Activated CD4-positive, CD25-positive, alpha-beta regulatory T cell treated with anti-CD3 and anti-CD28 coated beads, Interleukin-2, amount 50 U/mL, for 24 hours (primary cell): ENCODE measurements around the gene PPP1R16B.
"Not testable (repeated sequence)": the region's sequence is repeated elsewhere in the genome, so short reads cannot be mapped to it uniquely, and the experiment has no call there.

ENCODE experiments used
- ATAC-seq, 2 donors: fragments of 150-1000 bp; cut with Tn5 transposase; one replicate each; pipeline ENCODE4 v1.10.0; 2021; ENCODE audit warnings: mild to moderate bottlenecking in 1 of 2, moderate library complexity in 1 of 2

Gene PPP1R16B

DNA sequence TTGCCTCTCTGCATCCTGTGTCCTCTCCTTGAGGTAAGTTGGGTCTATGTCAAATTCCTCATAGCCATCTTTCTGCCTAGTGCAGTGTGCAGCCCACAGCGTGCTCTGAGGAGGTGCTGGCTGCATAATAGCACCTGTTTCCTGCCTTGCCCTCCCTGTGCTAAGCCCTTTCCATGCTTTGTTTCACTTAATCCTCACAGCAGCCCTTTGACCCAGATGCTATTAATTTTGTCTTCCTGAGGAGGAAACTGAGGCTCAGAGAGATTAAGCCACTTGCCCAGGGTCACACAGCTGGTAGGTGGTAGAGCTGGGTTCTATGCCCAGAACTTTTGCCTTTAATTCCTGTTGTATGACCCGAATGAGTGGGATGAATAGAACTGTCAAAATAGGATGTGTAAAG lies 134.2 kb downstream of the PPP1R16B start:
- ATAC-seq, result no peak

- no peak for ATAC-seq
These were observed 135.1 kb downstream of the PPP1R16B start for GRCh38 chr20:38940644-38941043.

- no peak for ATAC-seq
These were observed 136.4 kb downstream of the PPP1R16B start for GRCh38 chr20:38941726-38942389.

GRCh38 chr20:38945012-38945411 lies 139.5 kb downstream of the PPP1R16B start:
- no peak for ATAC-seq

GRCh38 chr20:38946836-38947235 lies 141.3 kb downstream of the PPP1R16B start:
- no peak for ATAC-seq

- ATAC-seq, result no peak
These were observed 142.4 kb downstream of the PPP1R16B start for GRCh38 chr20:38947931-38948362.

- ATAC-seq, result no peak
These were observed 144.8 kb downstream of the PPP1R16B start for GRCh38 chr20:38950254-38950653.

DNA sequence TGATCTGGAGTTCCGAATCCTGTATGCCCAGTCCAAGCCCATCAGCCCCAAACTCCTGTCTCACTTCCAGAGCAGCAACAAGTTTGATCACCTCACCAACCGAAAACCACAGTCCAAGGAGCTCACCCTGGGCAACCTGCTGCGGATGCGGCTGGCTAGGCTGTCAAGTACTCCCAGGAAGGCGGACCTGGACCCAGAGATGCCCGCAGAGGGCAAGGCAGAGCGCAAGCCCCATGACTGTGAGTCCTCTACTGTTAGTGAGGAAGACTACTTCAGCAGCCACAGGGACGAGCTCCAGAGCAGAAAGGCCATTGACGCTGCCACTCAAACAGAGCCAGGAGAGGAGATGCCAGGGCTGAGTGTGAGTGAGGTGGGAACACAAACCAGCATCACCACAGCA lies 146.1 kb downstream of the PPP1R16B start:
- no peak for ATAC-seq

DNA sequence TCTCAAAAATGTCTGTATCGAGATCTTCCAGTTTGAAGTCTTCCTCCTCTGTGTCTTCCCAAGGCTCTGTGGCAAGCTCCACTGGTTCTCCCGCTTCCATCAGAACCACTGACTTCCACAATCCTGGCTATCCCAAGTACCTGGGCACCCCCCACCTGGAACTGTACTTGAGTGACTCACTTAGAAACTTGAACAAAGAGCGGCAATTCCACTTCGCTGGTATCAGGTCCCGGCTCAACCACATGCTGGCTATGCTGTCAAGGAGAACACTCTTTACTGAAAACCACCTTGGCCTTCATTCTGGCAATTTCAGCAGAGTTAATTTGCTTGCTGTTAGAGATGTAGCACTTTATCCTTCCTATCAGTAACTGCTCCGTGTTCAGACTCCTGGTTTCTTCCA lies 146.7 kb downstream of the PPP1R16B start:
- ATAC-seq, result no peak

DNA sequence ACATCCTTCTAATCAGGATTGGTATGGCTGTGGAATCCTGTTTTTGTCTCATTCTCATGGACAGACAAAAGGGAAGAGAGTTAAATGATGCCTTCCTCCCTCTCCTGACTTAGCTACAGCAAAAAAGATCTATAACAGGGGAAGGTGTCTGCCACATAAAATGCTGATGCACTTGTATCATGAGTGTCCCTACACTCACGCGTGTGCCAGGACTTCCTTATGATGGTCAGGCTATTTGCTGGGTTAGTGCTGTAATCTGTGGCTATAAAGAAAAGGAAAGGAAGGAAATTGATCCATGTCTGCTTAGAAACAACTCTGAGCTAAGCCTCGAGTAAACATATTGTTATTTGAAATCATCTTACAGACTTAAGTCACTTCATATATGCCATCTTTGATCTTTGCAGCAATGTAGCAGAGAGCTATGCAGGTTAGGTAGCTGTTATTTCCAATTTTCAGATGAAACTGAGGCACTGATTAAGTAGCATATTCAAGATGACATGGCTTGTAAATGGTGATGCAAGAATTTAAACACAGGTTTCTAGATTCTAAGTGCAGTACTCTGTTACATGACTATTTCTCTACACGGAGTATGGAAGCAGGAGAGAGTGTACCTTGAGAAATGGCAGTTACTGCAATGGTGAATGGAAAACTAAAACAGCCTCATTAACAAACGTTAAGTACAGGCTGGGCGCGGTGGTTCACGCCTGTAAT lies 148.3 kb downstream of the PPP1R16B start:
- no peak for ATAC-seq

DNA sequence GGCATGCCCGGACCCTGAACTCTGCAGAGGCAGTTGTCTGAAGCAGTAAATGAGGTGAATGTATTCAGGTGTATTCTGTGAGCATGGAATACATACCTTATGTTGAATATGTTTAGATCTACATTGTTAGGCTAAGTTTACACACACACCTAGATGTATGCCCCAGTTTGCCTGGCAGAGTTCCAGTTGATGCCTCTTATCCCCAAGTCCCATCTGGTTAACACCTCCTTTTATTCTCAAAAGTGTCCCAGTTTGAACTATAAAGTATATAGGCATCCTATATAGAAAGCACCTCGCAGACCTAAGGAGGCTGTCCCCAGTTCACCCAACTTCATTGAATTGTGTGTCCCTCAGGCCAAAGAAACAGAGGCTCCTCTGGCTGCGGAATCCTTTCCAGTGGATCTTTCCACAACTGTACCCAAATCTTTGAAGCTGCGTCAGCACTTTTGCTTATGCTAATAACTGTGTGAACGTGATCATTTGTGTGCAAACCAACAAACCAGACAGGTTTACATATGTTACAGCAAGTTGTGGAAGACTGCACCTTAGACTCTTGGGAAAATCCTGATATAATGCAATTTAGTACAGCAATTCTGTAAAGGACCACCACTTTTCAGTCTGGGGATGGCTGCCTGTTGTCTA lies 151.9 kb downstream of the PPP1R16B start:
- ATAC-seq, result no peak

DNA sequence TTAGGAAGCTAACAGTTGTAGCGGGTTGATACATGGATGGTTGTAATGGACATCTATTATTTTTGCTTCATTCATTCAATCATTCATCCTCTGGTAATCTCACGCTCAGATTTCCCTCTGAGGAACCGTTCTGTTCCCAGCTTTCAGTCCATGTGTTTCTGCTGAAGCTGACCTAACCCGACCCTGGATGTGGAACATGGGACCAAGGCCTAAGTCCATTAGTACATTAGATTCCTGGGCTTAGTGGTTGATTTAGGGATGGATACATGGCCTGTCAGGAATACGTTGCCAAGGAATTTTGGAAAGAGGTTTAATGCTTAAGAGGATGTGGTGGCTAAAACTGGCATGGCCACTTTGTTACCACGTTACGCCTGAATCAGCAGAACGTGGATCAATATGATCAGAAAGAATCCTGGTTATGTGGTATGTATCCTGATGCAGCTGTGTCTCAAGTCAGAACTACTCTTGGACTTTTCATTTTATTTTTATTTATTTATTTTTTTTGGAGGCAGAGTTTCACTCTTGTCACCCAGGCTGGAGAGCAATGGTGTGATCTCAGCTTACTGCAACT lies 152.5 kb downstream of the PPP1R16B start:
- ATAC-seq, result no peak

GRCh38 chr20:38960187-38960687 lies 154.7 kb downstream of the PPP1R16B start:
- ATAC-seq, result not testable (repeated sequence)

GRCh38 chr20:38961530-38962043 lies 156.1 kb downstream of the PPP1R16B start:
- ATAC-seq, result no peak

GRCh38 chr20:38962044-38962927 lies 156.8 kb downstream of the PPP1R16B start, which contains the start of gene DHX35:
Gene DHX35 (plus strand): TSS chr20:38962344. CDS start chr20:38962368, 24 bp downstream.
- peak; percentile 97 to 99 for ATAC-seq

DNA sequence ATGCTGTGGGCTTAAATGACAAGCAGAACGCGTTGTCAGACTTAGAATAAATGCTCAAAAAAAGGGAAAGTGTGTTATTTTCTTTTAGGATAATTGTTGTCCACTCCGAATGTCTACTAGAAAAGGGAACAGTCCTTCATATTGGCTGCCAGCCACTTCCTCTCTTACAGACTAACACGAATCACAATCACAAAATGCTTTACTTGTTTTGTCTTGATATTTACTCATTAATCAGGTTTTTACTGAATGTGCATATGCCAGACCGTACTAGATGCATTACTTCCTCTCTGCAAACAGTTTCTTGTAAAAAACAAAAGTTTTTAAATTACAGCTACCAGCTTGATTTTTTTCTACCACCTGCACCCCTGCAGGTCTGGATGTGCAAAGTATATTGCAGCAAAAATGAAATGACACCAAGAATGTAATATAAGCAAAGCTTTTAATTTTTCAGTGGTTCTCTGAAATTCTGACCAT lies 157.5 kb downstream of the PPP1R16B start:
- ATAC-seq, result no peak

GRCh38 chr20:38963745-38964144 lies 158.2 kb downstream of the PPP1R16B start:
- ATAC-seq, result no peak

DNA sequence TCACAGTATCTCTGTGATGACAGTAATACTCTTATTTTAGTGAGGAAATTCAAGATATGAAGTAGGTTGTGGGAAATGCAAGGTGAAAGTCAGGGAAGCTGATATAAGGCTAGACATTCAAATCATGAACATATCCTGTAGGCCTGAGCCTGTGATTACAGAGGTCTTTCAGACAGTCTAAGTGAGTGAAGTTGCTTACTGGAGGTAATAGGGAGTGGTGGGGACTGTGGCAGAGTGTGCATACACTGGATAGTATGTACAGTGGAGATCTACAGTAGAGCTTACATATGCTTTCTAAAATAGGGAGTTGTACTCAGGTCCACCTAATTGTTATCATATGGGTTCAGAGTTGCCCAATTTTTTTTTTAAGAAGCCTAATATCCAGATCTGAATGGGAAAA lies 159.8 kb downstream of the PPP1R16B start:
- no peak for ATAC-seq

DNA sequence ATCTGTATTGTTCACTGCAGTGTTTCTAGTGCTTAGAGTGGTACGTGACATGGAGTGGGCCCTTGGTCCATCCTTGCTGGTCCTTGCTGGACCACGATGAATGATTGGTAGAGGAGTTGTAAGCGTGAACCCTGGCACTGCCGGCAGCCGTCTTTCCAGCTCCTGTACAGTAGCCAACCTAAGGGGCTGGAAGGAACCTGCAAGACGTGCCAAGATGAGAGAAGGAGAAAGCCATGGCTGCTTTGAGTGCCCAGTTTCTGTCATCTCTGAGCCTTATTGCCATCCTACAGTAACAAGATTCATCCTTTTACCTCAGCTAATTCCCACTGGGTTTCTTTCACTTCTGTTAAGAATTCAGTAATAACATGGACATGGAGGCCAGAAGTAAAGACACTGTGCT lies 162.6 kb downstream of the PPP1R16B start:
- no peak for ATAC-seq

- ATAC-seq, result no peak
These were observed 164.2 kb downstream of the PPP1R16B start for GRCh38 chr20:38969708-38970107.

GRCh38 chr20:38970302-38970701 lies 164.8 kb downstream of the PPP1R16B start:
- ATAC-seq, result no peak
